Neural progenitor cell (in vitro differentiated cells): Measurements from ENCODE around the gene KIRREL3. TPM values are rescaled to one million over a fixed set of nuclear protein-coding genes. Genes with fewer than 3 reads are reported as not detected.

ENCODE experiments used
- DNase-seq: peaks from one replicate; pipeline ENCODE4 v3.0.0-alpha.2; 2016; ENCODE audit warnings: low spot score
- H2AFZ ChIP-seq: fragments of 200-600 bp; sonication (generic); replicated peaks from 2 replicates; pipeline ENCODE4 v1.6.1; 2016; ENCODE audit warnings: antibody characterized with exemption
- H3F3A ChIP-seq: fragments of 200-600 bp; sonication (generic); 2 replicates; pipeline ENCODE4 v1.6.1; 2016; ENCODE audit warnings: antibody characterized with exemption, low read depth
- H3K27ac ChIP-seq: fragments of 200-600 bp; sonication (generic); 2 replicates; pipeline ENCODE4 v1.5.1; 2016; ENCODE audit warnings: mild to moderate bottlenecking
- H3K27me3 ChIP-seq: fragments of 200-600 bp; sonication (generic); 2 replicates; pipeline ENCODE4 v1.6.1; 2016; ENCODE audit warnings: mild to moderate bottlenecking, moderate library complexity
- H3K36me3 ChIP-seq: fragments of 200-600 bp; sonication (generic); 2 replicates; pipeline ENCODE4 v1.5.1; 2016
- H3K4me1 ChIP-seq: fragments of 200-600 bp; sonication (generic); 2 replicates; pipeline ENCODE4 v1.6.1; 2016; ENCODE audit warnings: mixed run types
- H3K4me2 ChIP-seq: fragments of 200-600 bp; sonication (generic); 2 replicates; pipeline ENCODE4 v1.6.1; 2016
- H3K4me3 ChIP-seq: fragments of 200-600 bp; sonication (generic); 2 replicates; pipeline ENCODE4 v1.5.1; 2016
- H3K79me2 ChIP-seq: fragments of 200-600 bp; sonication (generic); 2 replicates; pipeline ENCODE4 v1.6.1; 2016; ENCODE audit warnings: low read depth
- H3K9ac ChIP-seq: fragments of 200-600 bp; sonication (generic); 2 replicates; pipeline ENCODE4 v1.6.1; 2016
- H3K9me3 ChIP-seq: fragments of 200-600 bp; sonication (generic); 2 replicates; pipeline ENCODE4 v1.5.1; 2016; ENCODE audit warnings: low read depth
- H4K20me1 ChIP-seq: fragments of 200-600 bp; sonication (generic); 2 replicates; pipeline ENCODE4 v1.6.1; 2016; ENCODE audit warnings: low read depth
- H3K27ac Mint-ChIP-seq: 3 replicates; pipeline ENCODE4 v1.8.0; 2021; ENCODE audit warnings: mixed read lengths
- H3K27me3 Mint-ChIP-seq: 2 replicates; pipeline ENCODE4 v1.8.0; 2022; ENCODE audit warnings: low read depth, mild to moderate bottlenecking, inconsistent platforms, moderate library complexity, mixed read lengths; ENCODE audit not compliant: insufficient read depth
- H3K36me3 Mint-ChIP-seq: 3 replicates; pipeline ENCODE4 v1.8.0; 2021; ENCODE audit warnings: mixed read lengths
- H3K4me1 Mint-ChIP-seq: 3 replicates; pipeline ENCODE4 v1.8.0; 2021; ENCODE audit warnings: mixed read lengths
- H3K4me3 Mint-ChIP-seq: 3 replicates; pipeline ENCODE4 v1.8.0; 2021; ENCODE audit warnings: mild to moderate bottlenecking, moderate library complexity, mixed read lengths
- H3K9me3 Mint-ChIP-seq: 3 replicates; pipeline ENCODE4 v1.8.0; 2020; ENCODE audit warnings: mixed read lengths
- EZH2 ChIP-seq: fragments of 200-600 bp; sonication (generic); IDR thresholded peaks from 2 replicates; pipeline ENCODE4 v1.6.1; 2017; ENCODE audit warnings: antibody characterized with exemption, mild to moderate bottlenecking, moderate library complexity
- EZH2phosphoT487 ChIP-seq: fragments of 200-600 bp; sonication (generic); IDR thresholded peaks from 2 replicates; pipeline ENCODE4 v1.6.1; 2017; ENCODE audit warnings: antibody characterized with exemption
- total RNA-seq: library from RNA; depleted of rRNA; stranded (reverse); fragments of >200 nt; gene quantifications from 2 replicates; pipeline ENCODE4 v1.2.3, GENCODE V29; 2015; ENCODE audit warnings: low replicate concordance
- TF ChIP-seq, protein P1 (sequence below): fragments of 200-600 bp; sonication (generic); IDR thresholded peaks from 2 replicates; pipeline ENCODE4 v1.5.1; 2017; ENCODE audit warnings: antibody characterized with exemption, mild to moderate bottlenecking

KIRREL3 gene
- total RNA-seq, 1 donor from 2014 or later, result 1.1 TPM

DNA sequence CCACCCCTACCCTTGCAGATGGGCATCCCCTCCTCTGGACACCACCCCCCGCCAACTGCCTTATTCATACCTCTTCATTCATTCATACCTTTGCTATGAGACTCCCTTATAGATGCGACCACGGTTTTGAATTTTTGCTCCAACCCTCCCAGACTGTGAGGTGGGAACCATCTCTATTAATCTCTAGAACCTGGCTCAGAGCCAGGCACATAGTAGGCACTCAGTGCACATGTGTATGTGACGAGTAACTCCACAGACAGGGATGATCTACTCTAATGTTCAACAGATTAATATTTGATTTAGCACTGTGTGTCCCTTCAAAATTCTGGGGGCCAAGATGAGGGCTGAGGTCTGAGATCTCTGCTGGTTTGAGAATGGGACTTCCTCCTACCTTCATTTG, 424.7 kb downstream of the KIRREL3 start:
- no peaks in the 10 kb centered on the region for H3K36me3 ChIP-seq
- DNase-seq, result no peak
- H4K20me1 ChIP-seq, result no peaks in the 10 kb centered on the region
- H3K79me2 ChIP-seq, result no peaks in the 10 kb centered on the region
- no peak overlapping the region for H3K4me3 ChIP-seq
- H3F3A ChIP-seq, result no peaks in the 10 kb centered on the region
- H3K4me2 ChIP-seq, result no peak overlapping the region
- no peak overlapping the region for H3K4me3 Mint-ChIP-seq
- H3K27ac Mint-ChIP-seq, result no peak overlapping the region
- peaks cover 3% of the 10 kb centered on the region for H3K27me3 ChIP-seq
- no peaks in the 10 kb centered on the region for H3K9me3 ChIP-seq
- H3K4me1 Mint-ChIP-seq, result peaks cover 15% of the 10 kb centered on the region
- peaks cover 13% of the 10 kb centered on the region for H3K4me1 ChIP-seq
- no peaks in the 10 kb centered on the region for H3K9me3 Mint-ChIP-seq
- no peaks in the 10 kb centered on the region for H3K36me3 Mint-ChIP-seq
- H3K9ac ChIP-seq, result no peak overlapping the region
- H2AFZ ChIP-seq, result no peak overlapping the region
- no peak overlapping the region for H3K27ac ChIP-seq
- TF ChIP-seq, protein P1, sequence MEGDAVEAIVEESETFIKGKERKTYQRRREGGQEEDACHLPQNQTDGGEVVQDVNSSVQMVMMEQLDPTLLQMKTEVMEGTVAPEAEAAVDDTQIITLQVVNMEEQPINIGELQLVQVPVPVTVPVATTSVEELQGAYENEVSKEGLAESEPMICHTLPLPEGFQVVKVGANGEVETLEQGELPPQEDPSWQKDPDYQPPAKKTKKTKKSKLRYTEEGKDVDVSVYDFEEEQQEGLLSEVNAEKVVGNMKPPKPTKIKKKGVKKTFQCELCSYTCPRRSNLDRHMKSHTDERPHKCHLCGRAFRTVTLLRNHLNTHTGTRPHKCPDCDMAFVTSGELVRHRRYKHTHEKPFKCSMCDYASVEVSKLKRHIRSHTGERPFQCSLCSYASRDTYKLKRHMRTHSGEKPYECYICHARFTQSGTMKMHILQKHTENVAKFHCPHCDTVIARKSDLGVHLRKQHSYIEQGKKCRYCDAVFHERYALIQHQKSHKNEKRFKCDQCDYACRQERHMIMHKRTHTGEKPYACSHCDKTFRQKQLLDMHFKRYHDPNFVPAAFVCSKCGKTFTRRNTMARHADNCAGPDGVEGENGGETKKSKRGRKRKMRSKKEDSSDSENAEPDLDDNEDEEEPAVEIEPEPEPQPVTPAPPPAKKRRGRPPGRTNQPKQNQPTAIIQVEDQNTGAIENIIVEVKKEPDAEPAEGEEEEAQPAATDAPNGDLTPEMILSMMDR, result no peak
- no peak for TF ChIP-seq EZH2phosphoT487
- no peak for TF ChIP-seq EZH2
- peaks cover 9% of the 10 kb centered on the region for H3K27me3 Mint-ChIP-seq

DNA sequence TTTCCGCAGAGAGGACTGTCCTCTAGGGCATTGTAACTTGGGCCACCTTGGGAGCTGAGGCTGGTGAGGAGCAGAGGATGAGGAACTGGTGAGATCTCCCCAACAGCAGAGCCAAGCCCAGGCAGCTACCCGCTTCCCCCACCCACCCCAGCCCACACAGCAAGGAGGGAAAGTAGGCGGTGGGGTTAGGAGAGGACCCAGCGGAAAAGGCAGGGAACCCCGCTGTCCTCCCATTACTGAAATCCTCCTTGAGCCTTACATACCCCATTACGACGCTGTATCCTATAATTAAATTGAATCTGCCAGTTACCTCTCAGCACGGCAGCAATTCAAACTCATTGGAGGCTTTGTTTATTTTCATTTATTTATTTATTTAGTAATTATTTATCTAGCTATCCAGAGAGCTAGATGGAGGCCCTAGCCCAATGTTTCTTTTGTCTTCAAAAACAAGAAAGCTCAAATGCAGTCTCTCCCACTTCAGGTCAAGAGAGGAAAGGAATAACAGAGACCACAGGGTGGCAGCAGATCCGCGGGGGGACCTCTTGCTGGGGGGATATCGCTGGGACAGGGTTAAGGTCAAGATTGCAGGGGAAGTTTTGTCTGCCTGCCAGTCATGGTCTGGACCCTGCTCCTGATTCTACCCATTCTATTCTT, 427.1 kb downstream of the KIRREL3 start:
- peaks cover 15% of the 10 kb centered on the region for H3K4me1 Mint-ChIP-seq
- Histone ChIP-seq H3K27me3 (peaks cover 25% of the 10 kb centered on the region), H4K20me1 (no peaks in the 10 kb centered on the region), H3F3A (no peaks in the 10 kb centered on the region), H3K4me2 (no peak overlapping the region), H3K27ac (no peak overlapping the region), H3K36me3 (no peaks in the 10 kb centered on the region), H3K4me3 (no peak overlapping the region), H3K4me1 (peaks cover 13% of the 10 kb centered on the region), H2AFZ (no peak overlapping the region), H3K9me3 (no peaks in the 10 kb centered on the region), H3K9ac (no peak overlapping the region), H3K79me2 (no peaks in the 10 kb centered on the region)
- no peak overlapping the region for H3K4me3 Mint-ChIP-seq
- H3K9me3 Mint-ChIP-seq, result no peaks in the 10 kb centered on the region
- peaks cover 14% of the 10 kb centered on the region for H3K27me3 Mint-ChIP-seq
- no peaks in the 10 kb centered on the region for H3K36me3 Mint-ChIP-seq
- H3K27ac Mint-ChIP-seq, result no peak overlapping the region
- TF ChIP-seq EZH2phosphoT487, result no peak
- TF ChIP-seq, protein P1, result peak; percentile 56
- no peak for DNase-seq

DNA sequence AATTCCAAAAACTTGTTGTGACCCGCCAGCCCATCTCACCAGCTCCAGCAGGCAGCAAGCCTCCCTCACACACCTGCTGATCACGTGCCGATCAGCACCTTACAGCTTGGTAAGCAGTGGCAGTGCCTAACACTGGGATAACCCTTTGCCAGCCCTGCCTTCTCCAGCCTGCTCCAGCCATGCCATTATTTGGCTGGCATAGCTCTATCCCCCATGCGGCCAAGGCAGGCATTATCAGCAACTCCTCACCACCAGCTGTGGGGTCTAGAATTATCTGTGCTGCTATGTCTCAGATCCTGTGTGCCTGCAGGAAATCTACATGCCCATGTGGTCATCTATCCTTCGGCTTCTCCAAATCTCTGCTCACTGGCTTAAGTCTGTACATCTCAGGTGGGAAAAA, 430.1 kb downstream of the KIRREL3 start:
- H3K4me1 Mint-ChIP-seq, result peaks cover 17% of the 10 kb centered on the region
- H3K9me3 Mint-ChIP-seq, result no peaks in the 10 kb centered on the region
- H3K4me2 ChIP-seq, result no peak overlapping the region
- peaks cover 9% of the 10 kb centered on the region for H3K27me3 Mint-ChIP-seq
- no peak overlapping the region for H2AFZ ChIP-seq
- H4K20me1 ChIP-seq, result no peaks in the 10 kb centered on the region
- DNase-seq, result no peak
- no peaks in the 10 kb centered on the region for H3K9me3 ChIP-seq
- no peak overlapping the region for H3K4me3 ChIP-seq
- no peaks in the 10 kb centered on the region for H3K36me3 Mint-ChIP-seq
- H3K27me3 ChIP-seq, result peaks cover 35% of the 10 kb centered on the region
- peaks cover 10% of the 10 kb centered on the region for H3K4me1 ChIP-seq
- no peak overlapping the region for H3K9ac ChIP-seq
- H3F3A ChIP-seq, result no peaks in the 10 kb centered on the region
- TF ChIP-seq EZH2 (no peak), EZH2phosphoT487 (no peak)
- TF ChIP-seq, protein P1, result no peak
- H3K4me3 Mint-ChIP-seq, result no peak overlapping the region
- H3K36me3 ChIP-seq, result no peaks in the 10 kb centered on the region
- H3K27ac Mint-ChIP-seq, result no peak overlapping the region
- no peak overlapping the region for H3K27ac ChIP-seq
- no peaks in the 10 kb centered on the region for H3K79me2 ChIP-seq
